ENCODE measurements around the gene PLA2G6. TPM values are rescaled to one million over a fixed set of nuclear protein-coding genes. Genes with fewer than 3 reads are reported as not detected.
A peak's percentile ranks its signal among the peaks of the same experiment; 100 is the strongest.

Gene PLA2G6
- total RNA-seq, 4 donors from 2014 or later = 12.9 to 24.2 (median 14.2) TPM

DNA sequence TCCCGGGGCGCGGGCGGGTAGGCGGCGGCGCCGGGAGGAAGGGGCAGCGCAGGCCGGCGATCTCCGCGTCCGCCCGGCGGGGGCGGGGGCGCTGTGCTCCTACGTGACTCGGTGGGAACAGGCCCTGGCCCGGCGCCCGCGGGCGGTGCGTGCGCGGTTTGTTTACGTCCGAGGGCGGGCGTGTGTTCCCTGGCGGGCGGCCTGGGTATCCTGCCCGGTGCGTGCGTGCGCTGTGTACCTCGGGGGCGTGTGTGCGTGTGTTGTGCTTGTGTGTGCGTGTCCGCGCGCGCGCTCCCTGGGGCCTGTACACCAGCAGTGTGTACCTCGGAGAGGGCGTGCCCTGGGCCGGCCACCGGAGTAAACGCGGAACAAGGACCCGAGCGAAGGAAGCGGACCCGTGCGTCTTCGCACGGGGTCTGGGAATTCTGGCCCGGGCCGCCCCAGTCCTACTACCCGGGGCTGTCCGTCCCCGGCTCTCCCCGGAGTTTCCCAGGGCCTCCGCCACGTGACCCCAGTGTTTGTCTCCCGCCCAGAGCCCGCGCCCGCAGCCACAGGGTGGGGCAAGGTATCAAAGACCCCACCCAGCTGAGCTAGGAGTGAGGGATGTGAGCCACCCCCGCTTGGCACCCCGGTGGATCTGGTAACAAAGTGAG, 20.9 kb upstream of the PLA2G6 start:
- H3K4me1 ChIP-seq = peaks cover 12 to 42% (median 23%) of the 10 kb centered on the region in 3 donors
- no peaks in the 10 kb centered on the region for H3K9me3 ChIP-seq
- H3K4me3 ChIP-seq = peak overlapping the region; percentile 66 to 96 (median 83)
- 0 to 20% methylated on average over 1 to 9 of the region's 74 CpGs for WGBS, 2 donors
- intact Hi-C loops (cut with DNase I) = no loop called here
- peak in 4 of 6 experiments; percentile 1 to 37 (median 18) for TF ChIP-seq CTCF (IDR thresholded peaks at IDR 0.05)
- no peak for TF ChIP-seq POLR2A (IDR thresholded peaks at IDR 0.05)
- H3K27ac ChIP-seq = peak overlapping the region; percentile 92 to 100 (median 98)
- peaks cover 0 to 6% (median 0%) of the 10 kb centered on the region in 3 donors for H3K36me3 ChIP-seq
- H3K27me3 ChIP-seq = no peaks in the 10 kb centered on the region
- peak; percentile 31 for DNase-seq

DNA sequence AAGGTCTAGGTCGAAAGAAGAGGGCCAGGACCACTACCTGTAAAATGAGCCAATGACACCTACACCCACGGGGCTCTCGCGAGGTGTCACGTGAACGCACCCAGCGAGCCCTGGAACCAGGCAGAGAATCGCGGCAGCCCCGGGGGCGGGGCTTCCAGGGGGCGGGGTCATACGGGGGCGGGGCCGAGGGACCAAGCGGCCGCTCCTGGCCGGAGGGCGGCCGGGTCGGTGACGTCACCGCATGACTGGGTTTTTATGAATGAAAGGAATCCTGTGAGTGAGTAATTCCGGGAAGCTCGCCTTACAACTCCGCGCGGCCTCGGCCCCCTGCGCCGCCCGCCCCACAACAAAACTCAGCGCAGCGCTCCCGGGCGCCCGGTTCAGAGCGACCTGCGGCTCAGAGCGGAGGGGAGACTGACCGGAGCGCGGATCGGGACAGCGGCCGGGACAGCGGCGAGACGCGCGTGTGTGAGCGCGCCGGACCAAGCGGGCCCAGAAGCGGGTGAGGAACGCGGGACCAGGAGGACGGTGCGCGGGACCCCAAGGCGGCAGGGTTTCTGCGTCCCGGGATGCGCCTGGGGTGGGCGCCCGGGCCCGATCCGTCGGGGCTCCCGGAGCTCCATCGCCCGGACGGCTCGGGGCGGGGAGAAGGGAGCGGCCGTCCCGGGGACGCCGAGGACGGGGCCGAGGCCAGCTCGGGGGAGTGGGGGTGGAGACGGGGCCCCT, 20.2 kb upstream of the PLA2G6 start, which contains the start of gene MAFF:
TSS of gene MAFF (plus strand) at position 284 of the 726 bp plus-strand sequence. CDS start 11,860 bp downstream, outside the sequence.
- H3K27ac ChIP-seq = peak within 1 kb of the TSS; percentile 92 to 100 (median 98)
- intact Hi-C loops (cut with DNase I) = no loop called here
- no peaks in the 10 kb centered on the region for H3K9me3 ChIP-seq
- DNase-seq = peak; percentile 72
- peaks cover 12 to 42% (median 23%) of the 10 kb centered on the region in 3 donors for H3K4me1 ChIP-seq
- TF ChIP-seq CTCF (IDR thresholded peaks at IDR 0.05) (peak in 1 of 6 experiments; percentile 11), POLR2A (IDR thresholded peaks at IDR 0.05) (peak in 3 of 4 donors; percentile 73 to 96 (median 94))
- WGBS, 2 donors = 0% methylated on average over 1 to 21 of the region's 85 CpGs
- peak within 1 kb of the TSS; percentile 66 to 96 (median 83) for H3K4me3 ChIP-seq
- no peaks in the 10 kb centered on the region for H3K27me3 ChIP-seq
- peaks cover 0 to 6% (median 0%) of the 10 kb centered on the region in 3 donors for H3K36me3 ChIP-seq

DNA sequence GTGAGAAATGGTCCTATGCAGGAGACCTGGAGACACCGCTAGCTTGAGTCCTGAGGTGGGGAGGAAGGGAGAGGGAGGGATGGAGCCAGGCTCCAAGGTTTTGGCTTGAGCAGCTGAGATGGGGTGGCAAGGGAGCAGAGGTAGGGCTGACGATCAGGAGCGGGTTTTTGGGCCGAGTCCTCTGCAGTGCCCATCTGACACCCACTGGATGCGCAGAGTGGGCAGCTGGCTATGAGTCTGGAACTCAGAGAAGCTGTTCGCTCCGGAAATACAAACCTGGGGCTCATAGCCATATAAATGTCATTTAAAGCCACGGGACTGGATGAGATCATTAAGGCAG, 19.7 kb upstream of the PLA2G6 start:
- WGBS, 2 donors = 32 to 44% methylated on average over 3 to 5 of the region's 8 CpGs
- TF ChIP-seq CTCF (IDR thresholded peaks at IDR 0.05) = no peak
- H3K27ac ChIP-seq = peak overlapping the region; percentile 92 to 100 (median 98)
- no peaks in the 10 kb centered on the region for H3K27me3 ChIP-seq
- peaks cover 12 to 42% (median 23%) of the 10 kb centered on the region in 3 donors for H3K4me1 ChIP-seq
- peaks cover 0 to under 1% (median 0%) of the 10 kb centered on the region in 3 donors for H3K36me3 ChIP-seq
- no peaks in the 10 kb centered on the region for H3K9me3 ChIP-seq
- H3K4me3 ChIP-seq = peak overlapping the region; percentile 66 to 96 (median 83)
- no peak for DNase-seq
- intact Hi-C loops (cut with DNase I) = no loop called here

DNA sequence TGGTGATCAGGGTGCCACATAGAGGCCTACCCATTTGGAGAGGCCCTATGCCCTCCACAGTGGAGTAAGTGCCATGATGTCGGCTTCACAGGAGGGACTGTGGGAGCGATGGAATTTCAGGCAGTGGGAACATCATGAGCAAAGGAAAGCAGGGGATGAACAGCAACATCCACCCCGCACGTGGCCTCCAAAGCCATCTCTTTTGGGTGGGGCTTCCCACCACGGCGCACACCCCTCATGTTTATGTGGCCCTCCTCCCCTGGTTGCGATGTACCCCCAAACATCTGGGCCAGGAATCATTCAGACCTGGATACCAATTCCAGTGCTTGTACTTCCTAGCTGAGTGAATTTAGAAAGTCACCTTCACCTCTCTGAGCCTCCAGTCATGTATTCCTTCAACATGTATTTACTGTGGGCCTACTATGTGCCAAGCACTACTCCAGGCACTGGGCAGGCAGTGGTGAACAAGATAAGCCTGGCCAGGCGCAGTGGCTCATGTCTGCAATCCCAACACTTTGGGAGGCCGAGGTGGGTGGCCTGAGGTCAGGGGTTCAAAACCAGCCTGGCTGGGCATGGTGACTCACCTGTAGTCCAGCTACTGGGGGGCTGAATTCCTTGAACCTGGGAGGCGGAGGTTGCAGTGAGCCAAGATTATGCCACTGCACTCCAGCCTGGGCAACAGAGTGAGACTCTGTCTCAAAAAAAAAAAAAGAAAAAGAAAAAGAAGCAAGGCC, 18.4 kb upstream of the PLA2G6 start:
- no peak overlapping the region for H3K4me3 ChIP-seq
- H3K27ac ChIP-seq = no peak overlapping the region
- no peaks in the 10 kb centered on the region for H3K9me3 ChIP-seq
- intact Hi-C loops (cut with DNase I) = no loop called here
- H3K27me3 ChIP-seq = no peaks in the 10 kb centered on the region
- H3K36me3 ChIP-seq = no peaks in the 10 kb centered on the region
- 73 to 80% methylated on average over 8 to 10 of the region's 10 CpGs for WGBS, 2 donors
- TF ChIP-seq POLR2A (IDR thresholded peaks at IDR 0.05) (no peak), CTCF (IDR thresholded peaks at IDR 0.05) (no peak)
- H3K4me1 ChIP-seq = peaks cover 12 to 31% (median 19%) of the 10 kb centered on the region in 3 donors
- no peak for DNase-seq

Data from esophagus squamous epithelium (tissue), 5 donors.